H9 (cell line): Measurements from ENCODE around the gene SPEG. TPM values are rescaled to one million over a fixed set of nuclear protein-coding genes. Genes with fewer than 3 reads are reported as not detected.

Experiments used
- DNase-seq: peaks from one replicate; pipeline ENCODE4 v3.0.0-alpha.2; 2017
- H2AFZ ChIP-seq: one replicate; pipeline ENCODE4 v1.6.1; 2013; ENCODE audit warnings: mild to moderate bottlenecking, low read length, control low read depth, moderate library complexity
- H2AK5ac ChIP-seq: 2 replicates; pipeline ENCODE4 v1.6.1; 2013; ENCODE audit warnings: low read length, control low read depth, mixed read lengths; ENCODE audit not compliant: insufficient read length
- H2BK120ac ChIP-seq: one replicate; pipeline ENCODE4 v1.6.1; 2013; ENCODE audit warnings: low read depth, mild to moderate bottlenecking, low read length, control low read depth, inconsistent platforms; ENCODE audit not compliant: poor library complexity, severe bottlenecking
- H2BK12ac ChIP-seq: 2 replicates; pipeline ENCODE4 v1.6.1; 2013; ENCODE audit warnings: low read length, control low read depth, mixed read lengths, low read depth; ENCODE audit not compliant: insufficient read length
- H2BK15ac ChIP-seq: 2 replicates; pipeline ENCODE4 v1.6.1; 2013; ENCODE audit warnings: low read depth, low read length, control low read depth
- H2BK20ac ChIP-seq: one replicate; pipeline ENCODE4 v1.6.1; 2013; ENCODE audit warnings: low read depth, mild to moderate bottlenecking, low read length, control low read depth, inconsistent platforms; ENCODE audit not compliant: poor library complexity, severe bottlenecking
- H2BK5ac ChIP-seq: 2 replicates; pipeline ENCODE4 v1.6.1; 2013; ENCODE audit warnings: low read length, control low read depth, mixed read lengths; ENCODE audit not compliant: insufficient read length
- H3K14ac ChIP-seq: 2 replicates; pipeline ENCODE4 v1.6.1; 2013; ENCODE audit warnings: low read length, control low read depth; ENCODE audit not compliant: insufficient read depth
- H3K18ac ChIP-seq: 2 replicates; pipeline ENCODE4 v1.6.1; 2013; ENCODE audit warnings: low read depth, mild to moderate bottlenecking, mixed read lengths, low read length, control low read depth; ENCODE audit not compliant: insufficient read length
- H3K23ac ChIP-seq: 2 replicates; pipeline ENCODE4 v1.6.1; 2013; ENCODE audit warnings: low read length, control low read depth, mixed read lengths, low read depth; ENCODE audit not compliant: insufficient read length
- H3K23me2 ChIP-seq: 2 replicates; pipeline ENCODE4 v1.6.1; 2013; ENCODE audit warnings: low read depth, mild to moderate bottlenecking, mixed read lengths, low read length, control low read depth; ENCODE audit not compliant: insufficient read length, poor library complexity, severe bottlenecking
- H3K27ac ChIP-seq: 2 replicates; pipeline ENCODE4 v1.5.1; 2013; ENCODE audit warnings: low read length, control low read depth, mixed read lengths, low read depth; ENCODE audit not compliant: insufficient read length
- H3K27me3 ChIP-seq: 2 replicates; pipeline ENCODE4 v1.6.1; 2013; ENCODE audit warnings: low read length, control low read depth, inconsistent platforms; ENCODE audit not compliant: insufficient read depth
- H3K4ac ChIP-seq: 2 replicates; pipeline ENCODE4 v1.6.1; 2013; ENCODE audit warnings: low read depth, mild to moderate bottlenecking, control low read depth, inconsistent platforms, low read length, moderate library complexity
- H3K4me1 ChIP-seq: 2 replicates; pipeline ENCODE4 v1.6.1; 2013; ENCODE audit warnings: low read length, control low read depth, inconsistent platforms; ENCODE audit not compliant: insufficient read depth
- H3K4me2 ChIP-seq: 2 replicates; pipeline ENCODE4 v1.6.1; 2013; ENCODE audit warnings: low read length, control low read depth, mixed read lengths; ENCODE audit not compliant: insufficient read length, insufficient read depth
- H3K56ac ChIP-seq: 2 replicates; pipeline ENCODE4 v1.6.1; 2013; ENCODE audit warnings: low read depth, mild to moderate bottlenecking, mixed read lengths, low read length, control low read depth; ENCODE audit not compliant: insufficient read length
- H3K79me1 ChIP-seq: 2 replicates; pipeline ENCODE4 v1.6.1; 2013; ENCODE audit warnings: low read depth, mild to moderate bottlenecking, moderate library complexity, low read length, control low read depth, inconsistent platforms; ENCODE audit not compliant: insufficient read depth, poor library complexity, severe bottlenecking
- H3K79me2 ChIP-seq: 2 replicates; pipeline ENCODE4 v1.6.1; 2013; ENCODE audit warnings: low read length, control low read depth, inconsistent platforms; ENCODE audit not compliant: insufficient read depth
- H3K9ac ChIP-seq: 2 replicates; pipeline ENCODE4 v1.6.1; 2013; ENCODE audit warnings: low read length, control low read depth, mixed read lengths; ENCODE audit not compliant: insufficient read length; ENCODE audit errors: extremely low read depth
- H3K9me3 ChIP-seq: one replicate; pipeline ENCODE4 v1.6.1; 2013; ENCODE audit warnings: low read depth, low read length, inconsistent platforms; ENCODE audit not compliant: control insufficient read depth
- H3T11ph ChIP-seq: one replicate; pipeline ENCODE4 v1.6.1; 2013; ENCODE audit warnings: mild to moderate bottlenecking, low read length, control low read depth, inconsistent platforms
- H4K20me1 ChIP-seq: one replicate; pipeline ENCODE4 v1.6.1; 2013; ENCODE audit not compliant: control insufficient read depth, insufficient read length, insufficient read depth
- H4K5ac ChIP-seq: 2 replicates; pipeline ENCODE4 v1.6.1; 2013; ENCODE audit warnings: low read depth, mild to moderate bottlenecking, mixed read lengths, low read length, control low read depth; ENCODE audit not compliant: insufficient read length
- H4K8ac ChIP-seq: replicated peaks from 2 replicates; pipeline ENCODE4 v1.6.1; 2013; ENCODE audit warnings: low read length, control low read depth, mixed read lengths, low read depth; ENCODE audit not compliant: insufficient read length
- H4K91ac ChIP-seq: 2 replicates; pipeline ENCODE4 v1.6.1; 2013; ENCODE audit warnings: low read depth, mild to moderate bottlenecking, moderate library complexity, mixed read lengths, low read length, control low read depth; ENCODE audit not compliant: insufficient read length
- H3K27ac Mint-ChIP-seq, 3 experiments: 2 replicates in 2 of 3; 3 replicates in 1 of 3; pipeline ENCODE4 v1.8.0; 2020 to 2021; ENCODE audit warnings: mixed read lengths in 3 of 3, mild to moderate bottlenecking in 1 of 3, moderate library complexity in 1 of 3
- H3K27me3 Mint-ChIP-seq: 2 replicates; pipeline ENCODE4 v1.8.0; 2021; ENCODE audit warnings: low read depth, mild to moderate bottlenecking, moderate library complexity, mixed read lengths
- H3K36me3 Mint-ChIP-seq, 3 experiments: 2 replicates in 2 of 3; 3 replicates in 1 of 3; pipeline ENCODE4 v1.8.0; 2020 to 2021; ENCODE audit warnings: low read depth in 3 of 3, mixed read lengths in 3 of 3; ENCODE audit not compliant: insufficient read depth in 1 of 3
- H3K4me1 Mint-ChIP-seq, 2 experiments: 2 replicates each; pipeline ENCODE4 v1.8.0; 2020; ENCODE audit warnings: mixed read lengths in 2 of 2
- H3K4me3 Mint-ChIP-seq, 2 experiments: 2 replicates in 1 of 2; 3 replicates in 1 of 2; pipeline ENCODE4 v1.8.0; 2020 to 2021; ENCODE audit warnings: mild to moderate bottlenecking in 2 of 2, mixed read lengths in 2 of 2, moderate library complexity in 1 of 2
- H3K9me3 Mint-ChIP-seq, 2 experiments: 2 replicates in 1 of 2; 3 replicates in 1 of 2; pipeline ENCODE4 v1.8.0; 2020; ENCODE audit warnings: mild to moderate bottlenecking in 2 of 2, mixed read lengths in 2 of 2, moderate library complexity in 1 of 2
- WGBS: extraction: QIAGEN DNeasy Blood & Tissue Kit; methylation state at CpG from one replicate; pipeline ENCODE4 v1.1.7; 2013; ENCODE audit warnings: missing lambda C conversion rate, low lambda C conversion rate, mixed read lengths; ENCODE audit not compliant: insufficient read length; ENCODE audit errors: extremely low coverage; 5-methylcytosine and 5-hydroxymethylcytosine counted together
- total RNA-seq: library from RNA; stranded (reverse); gene quantifications from 2 replicates; pipeline ENCODE4 v1.2.1, GENCODE V29; 2021
- TF ChIP-seq, protein P1 (sequence below): fragments of 200-600 bp; sonication (generic); conservative IDR thresholded peaks from 3 replicates; pipeline ENCODE4 v1.8.0; 2021; ENCODE audit warnings: antibody characterized with exemption, mild to moderate bottlenecking

The SPEG gene
- total RNA-seq, 1 experiment from 2014 or later, result 23.7 TPM

- Histone ChIP-seq H3K9ac (no peak overlapping the region), H2AFZ (no peak overlapping the region), H2BK20ac (no peak overlapping the region), H2BK120ac (no peak overlapping the region), H3K18ac (no peak overlapping the region), H4K8ac (no peak overlapping the region), H3K23ac (no peak overlapping the region), H3K56ac (no peak overlapping the region), H4K20me1 (peaks cover 3% of the 10 kb centered on the region), H3K27me3 (peaks cover 19% of the 10 kb centered on the region; the same call in 1 of the 2 replicates), H4K5ac (no peak overlapping the region), H2BK5ac (no peak overlapping the region), H3K27ac (no peak overlapping the region), H3K79me1 (no peaks in the 10 kb centered on the region), H3K14ac (no peak overlapping the region), H3K4me2 (peak overlapping the region; percentile 25), H4K91ac (no peak overlapping the region), H3K4me1 (peaks cover 10% of the 10 kb centered on the region; the same call in 1 of the 2 replicates), H2AK5ac (no peak overlapping the region), H3K9me3 (no peaks in the 10 kb centered on the region), H3K4ac (no peak overlapping the region), H3K23me2 (peaks cover 4% of the 10 kb centered on the region), H2BK12ac (no peak overlapping the region), H3T11ph (no peak overlapping the region), H2BK15ac (no peak overlapping the region), H3K79me2 (no peaks in the 10 kb centered on the region)
- peaks cover 50 to 69% of the 10 kb centered on the region in 2 experiments for H3K4me1 Mint-ChIP-seq
- no peak for DNase-seq
- TF ChIP-seq, protein P1, sequence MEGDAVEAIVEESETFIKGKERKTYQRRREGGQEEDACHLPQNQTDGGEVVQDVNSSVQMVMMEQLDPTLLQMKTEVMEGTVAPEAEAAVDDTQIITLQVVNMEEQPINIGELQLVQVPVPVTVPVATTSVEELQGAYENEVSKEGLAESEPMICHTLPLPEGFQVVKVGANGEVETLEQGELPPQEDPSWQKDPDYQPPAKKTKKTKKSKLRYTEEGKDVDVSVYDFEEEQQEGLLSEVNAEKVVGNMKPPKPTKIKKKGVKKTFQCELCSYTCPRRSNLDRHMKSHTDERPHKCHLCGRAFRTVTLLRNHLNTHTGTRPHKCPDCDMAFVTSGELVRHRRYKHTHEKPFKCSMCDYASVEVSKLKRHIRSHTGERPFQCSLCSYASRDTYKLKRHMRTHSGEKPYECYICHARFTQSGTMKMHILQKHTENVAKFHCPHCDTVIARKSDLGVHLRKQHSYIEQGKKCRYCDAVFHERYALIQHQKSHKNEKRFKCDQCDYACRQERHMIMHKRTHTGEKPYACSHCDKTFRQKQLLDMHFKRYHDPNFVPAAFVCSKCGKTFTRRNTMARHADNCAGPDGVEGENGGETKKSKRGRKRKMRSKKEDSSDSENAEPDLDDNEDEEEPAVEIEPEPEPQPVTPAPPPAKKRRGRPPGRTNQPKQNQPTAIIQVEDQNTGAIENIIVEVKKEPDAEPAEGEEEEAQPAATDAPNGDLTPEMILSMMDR, result no peak
- H3K36me3 Mint-ChIP-seq, result no peaks in the 10 kb centered on the region; a peak in 1 of 7 replicates
- H3K9me3 Mint-ChIP-seq, result no peaks in the 10 kb centered on the region; a peak in 3 of 5 replicates
- peak overlapping the region in 1 of 2 experiments; percentile 63; a peak in 3 of 5 replicates for H3K4me3 Mint-ChIP-seq
- peaks cover 87% of the 10 kb centered on the region for H3K27me3 Mint-ChIP-seq
- H3K27ac Mint-ChIP-seq, result peak overlapping the region in 1 of 3 experiments; percentile 43; a peak in 1 of 7 replicates
- no CpG with 5 or more reads among the region's 4 CpGs for WGBS
Observed at GRCh38 chr2:219513787-219514186, 79.1 kb downstream of the SPEG start.
